ENCODE data around the gene MICAL2.

The MICAL2 gene

GRCh38 chr11:12243911-12244550, 133.6 kb downstream of the MICAL2 start:
- no peak for TF ChIP-seq CTCF (IDR thresholded peaks at IDR 0.05; ENCODE audit: low read depth, low read length)
- in situ Hi-C loops (cut with HindIII; ENCODE audit: low sequenced_read_pairs) = no loop called here
- no peak overlapping the region for H3K4me3 ChIP-seq (ENCODE audit: low read depth, low read length)
- no peak for DNase-seq (ENCODE audit: low read depth, low spot score)

- in situ Hi-C loops (cut with HindIII; ENCODE audit: low sequenced_read_pairs) = no loop called here
- no peak for TF ChIP-seq CTCF (IDR thresholded peaks at IDR 0.05; ENCODE audit: low read depth, low read length)
- no peak overlapping the region for H3K4me3 ChIP-seq (ENCODE audit: low read depth, low read length)
- no peak for DNase-seq (ENCODE audit: low read depth, low spot score)
Measured at GRCh38 chr11:12245091-12245490, 134.7 kb downstream of the MICAL2 start.

GRCh38 chr11:12245549-12246016, 135.2 kb downstream of the MICAL2 start:
- DNase-seq (ENCODE audit: low read depth, low spot score) = no peak
- H3K4me3 ChIP-seq (ENCODE audit: low read depth, low read length) = no peak overlapping the region
- in situ Hi-C loops (cut with HindIII; ENCODE audit: low sequenced_read_pairs) = no loop called here
- TF ChIP-seq CTCF (IDR thresholded peaks at IDR 0.05; ENCODE audit: low read depth, low read length) = no peak

GRCh38 chr11:12246147-12246546, 135.8 kb downstream of the MICAL2 start:
- no peak for TF ChIP-seq CTCF (IDR thresholded peaks at IDR 0.05; ENCODE audit: low read depth, low read length)
- in situ Hi-C loops (cut with HindIII; ENCODE audit: low sequenced_read_pairs) = no loop called here
- no peak overlapping the region for H3K4me3 ChIP-seq (ENCODE audit: low read depth, low read length)
- no peak for DNase-seq (ENCODE audit: low read depth, low spot score)

- in situ Hi-C loops (cut with HindIII; ENCODE audit: low sequenced_read_pairs) = no loop called here
- no peak overlapping the region for H3K4me3 ChIP-seq (ENCODE audit: low read depth, low read length)
- no peak for TF ChIP-seq CTCF (IDR thresholded peaks at IDR 0.05; ENCODE audit: low read depth, low read length)
- no peak for DNase-seq (ENCODE audit: low read depth, low spot score)
Measured at GRCh38 chr11:12246989-12247388, 136.6 kb downstream of the MICAL2 start.

GRCh38 chr11:12247543-12248254, 137.3 kb downstream of the MICAL2 start:
- DNase-seq (ENCODE audit: low read depth, low spot score) = no peak
- H3K4me3 ChIP-seq (ENCODE audit: low read depth, low read length) = no peak overlapping the region
- no peak for TF ChIP-seq CTCF (IDR thresholded peaks at IDR 0.05; ENCODE audit: low read depth, low read length)
- in situ Hi-C loops (cut with HindIII; ENCODE audit: low sequenced_read_pairs) = no loop called here
